Subcutaneous preadipocyte (primary cell): ENCODE measurements around the gene DNASE2B. TPM values are rescaled to one million over a fixed set of nuclear protein-coding genes. Genes with fewer than 3 reads are reported as not detected.

Source experiments
- total RNA-seq: library from RNA; depleted of rRNA; stranded (reverse); fragments of >200 nt; gene quantifications from 2 replicates; pipeline ENCODE4 v1.2.3, GENCODE V29; 2012

The DNASE2B gene
- total RNA-seq, result not detected in 2 replicates

GRCh38 chr1:84398175-84399155 lies at the start of gene DNASE2B:
Gene DNASE2B, plus strand, starts transcription at chr1:84398484. Its CDS starts 81 bp downstream, at chr1:84398565.

Other genes starting within 250 kb of the DNASE2B start
- gene SAMD13, start 96.8 kb upstream of the DNASE2B start, total RNA-seq, result 0.73 and 1.4 TPM in 2 replicates
- 26.5 and 37.7 TPM in 2 replicates for gene RPF1, start 80.8 kb downstream of the DNASE2B start, total RNA-seq
- 0.59 and 1.8 TPM in 2 replicates for gene SPATA1, start 107.9 kb downstream of the DNASE2B start, total RNA-seq
- 22.9 and 26.8 TPM in 2 replicates for gene GNG5, start 108.1 kb downstream of the DNASE2B start, total RNA-seq
- gene CTBS, start 176.0 kb downstream of the DNASE2B start, total RNA-seq, result 8.1 and 8.8 TPM in 2 replicates